Measurements from ENCODE around the gene SARNP. TPM values are rescaled to one million over a fixed set of nuclear protein-coding genes. Genes with fewer than 3 reads are reported as not detected.
A peak's percentile ranks its signal among the peaks of the same experiment; 100 is the strongest.
"Not testable (repeated sequence)": the region's sequence is repeated elsewhere in the genome, so short reads cannot be mapped to it uniquely, and the experiment has no call there.

The SARNP gene, protein sequence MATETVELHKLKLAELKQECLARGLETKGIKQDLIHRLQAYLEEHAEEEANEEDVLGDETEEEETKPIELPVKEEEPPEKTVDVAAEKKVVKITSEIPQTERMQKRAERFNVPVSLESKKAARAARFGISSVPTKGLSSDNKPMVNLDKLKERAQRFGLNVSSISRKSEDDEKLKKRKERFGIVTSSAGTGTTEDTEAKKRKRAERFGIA
- 78.3 and 82.2 TPM in 2 replicates for total RNA-seq

GRCh38 chr12:55817345-55818139, at the start of gene SARNP, which contains the start of gene ORMDL2:
Gene SARNP (minus strand): TSS chr12:55817724. CDS start chr12:55817701, 23 bp downstream.
Gene ORMDL2 (plus strand): TSS chr12:55818041. CDS start chr12:55819000, 959 bp downstream.
- intact Hi-C loops (cut with micrococcal nuclease), result loop anchor here (1.0 to 5.0 kb wide), 6 partner anchors 12 to 835 kb away; partner anchors contain the start of genes CD63, DNAJC14, PYM1 and RAB5B
- peak; percentile 98 for DNase-seq (ENCODE audit: low spot score)
- Mint-ChIP-seq H3K4me3 (ENCODE audit: low read depth) (no peak within 1 kb of the TSS), H3K4me1 (ENCODE audit: low read depth) (peaks cover 29% of the 10 kb centered on the region), H3K27ac (peak within 1 kb of the TSS; percentile 43), H3K36me3 (ENCODE audit: low read depth) (peaks cover 55% of the 10 kb centered on the region), H3K27me3 (ENCODE audit: low read depth) (no peaks in the 10 kb centered on the region), H3K9me3 (no peaks in the 10 kb centered on the region)

DNA sequence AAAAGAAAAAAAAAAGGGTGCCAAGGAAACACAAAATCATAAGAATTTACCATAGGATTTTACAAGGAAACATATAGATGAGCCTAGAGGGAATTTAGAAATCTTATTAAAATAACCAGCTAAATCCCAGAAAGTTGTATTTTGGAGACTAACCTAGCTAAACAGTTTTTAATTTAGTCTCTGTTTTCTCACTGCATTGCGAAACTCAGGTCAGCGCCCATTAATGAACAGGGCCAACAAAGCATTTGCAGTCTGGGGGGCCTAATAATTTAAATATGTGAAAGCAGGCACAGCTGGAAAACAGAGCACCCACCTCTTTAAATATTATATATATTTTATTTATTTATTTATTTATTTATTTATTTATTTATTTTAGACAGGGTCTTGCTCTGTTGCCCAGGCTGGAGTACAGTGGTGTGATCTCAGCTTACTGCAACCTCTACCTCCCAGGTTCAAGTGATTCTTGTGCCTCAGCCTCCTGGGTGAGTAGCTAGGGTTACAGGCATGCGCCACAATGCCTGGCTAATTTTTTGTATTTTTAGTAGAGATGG, 49.0 kb upstream of the SARNP start:
- DNase-seq (ENCODE audit: low spot score); H3K36me3 Mint-ChIP-seq (ENCODE audit: low read depth); H3K27me3 Mint-ChIP-seq (ENCODE audit: low read depth); intact Hi-C loops (cut with micrococcal nuclease); H3K4me3 Mint-ChIP-seq (ENCODE audit: low read depth); H3K9me3 Mint-ChIP-seq; H3K4me1 Mint-ChIP-seq (ENCODE audit: low read depth); H3K27ac Mint-ChIP-seq: not testable (repeated sequence)

- no peaks in the 10 kb centered on the region for H3K27me3 Mint-ChIP-seq (ENCODE audit: low read depth)
- no peak for DNase-seq (ENCODE audit: low spot score)
- H3K9me3 Mint-ChIP-seq, result peaks cover 5% of the 10 kb centered on the region
- no peaks in the 10 kb centered on the region for H3K4me1 Mint-ChIP-seq (ENCODE audit: low read depth)
- intact Hi-C loops (cut with micrococcal nuclease), result no loop called here
- H3K36me3 Mint-ChIP-seq (ENCODE audit: low read depth), result no peaks in the 10 kb centered on the region
- no peak overlapping the region for H3K4me3 Mint-ChIP-seq (ENCODE audit: low read depth)
- no peak overlapping the region for H3K27ac Mint-ChIP-seq
These were observed 47.8 kb upstream of the SARNP start for GRCh38 chr12:55865327-55865726.

- intact Hi-C loops (cut with micrococcal nuclease); H3K9me3 Mint-ChIP-seq; H3K27ac Mint-ChIP-seq; DNase-seq (ENCODE audit: low spot score); H3K27me3 Mint-ChIP-seq (ENCODE audit: low read depth); H3K36me3 Mint-ChIP-seq (ENCODE audit: low read depth); H3K4me1 Mint-ChIP-seq (ENCODE audit: low read depth); H3K4me3 Mint-ChIP-seq (ENCODE audit: low read depth): not testable (repeated sequence)
These were observed 45.4 kb upstream of the SARNP start for GRCh38 chr12:55862931-55863330.

GRCh38 chr12:55862286-55862685, 44.8 kb upstream of the SARNP start:
- H3K4me1 Mint-ChIP-seq (ENCODE audit: low read depth), result no peaks in the 10 kb centered on the region
- intact Hi-C loops (cut with micrococcal nuclease), result no loop called here
- H3K9me3 Mint-ChIP-seq, result peaks cover 5% of the 10 kb centered on the region
- no peaks in the 10 kb centered on the region for H3K36me3 Mint-ChIP-seq (ENCODE audit: low read depth)
- no peak overlapping the region for H3K27ac Mint-ChIP-seq
- peaks cover 2% of the 10 kb centered on the region for H3K27me3 Mint-ChIP-seq (ENCODE audit: low read depth)
- no peak for DNase-seq (ENCODE audit: low spot score)
- no peak overlapping the region for H3K4me3 Mint-ChIP-seq (ENCODE audit: low read depth)

- Mint-ChIP-seq H3K27me3 (ENCODE audit: low read depth) (peaks cover 2% of the 10 kb centered on the region), H3K36me3 (ENCODE audit: low read depth) (no peaks in the 10 kb centered on the region), H3K4me3 (ENCODE audit: low read depth) (no peak overlapping the region), H3K4me1 (ENCODE audit: low read depth) (no peaks in the 10 kb centered on the region), H3K9me3 (peaks cover 5% of the 10 kb centered on the region), H3K27ac (no peak overlapping the region)
- no peak for DNase-seq (ENCODE audit: low spot score)
- intact Hi-C loops (cut with micrococcal nuclease), result no loop called here
These were observed 44.3 kb upstream of the SARNP start for GRCh38 chr12:55861871-55862270.

DNA sequence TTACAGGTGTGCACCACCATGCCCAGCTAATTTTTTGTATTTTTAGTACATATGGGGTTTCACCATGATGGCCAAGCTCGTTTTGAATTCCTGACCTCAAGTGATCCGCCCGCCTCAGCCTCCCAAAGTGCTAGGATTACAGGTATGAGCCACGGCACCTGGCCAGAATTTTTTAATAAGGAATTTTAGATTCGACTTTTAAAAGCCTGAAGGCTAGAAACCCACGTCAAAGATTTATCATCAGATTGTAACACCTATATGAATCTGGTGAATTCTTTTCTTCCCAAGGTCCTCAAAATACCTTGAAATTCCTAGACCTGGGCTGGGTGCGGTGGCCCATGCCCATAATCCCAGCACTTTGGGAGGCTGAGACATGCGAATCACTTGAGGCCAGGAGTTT, 43.9 kb upstream of the SARNP start:
- H3K4me1 Mint-ChIP-seq (ENCODE audit: low read depth), result no peaks in the 10 kb centered on the region
- H3K4me3 Mint-ChIP-seq (ENCODE audit: low read depth), result no peak overlapping the region
- H3K36me3 Mint-ChIP-seq (ENCODE audit: low read depth), result no peaks in the 10 kb centered on the region
- H3K27ac Mint-ChIP-seq, result no peak overlapping the region
- no peak for DNase-seq (ENCODE audit: low spot score)
- peaks cover 2% of the 10 kb centered on the region for H3K27me3 Mint-ChIP-seq (ENCODE audit: low read depth)
- H3K9me3 Mint-ChIP-seq, result peaks cover 5% of the 10 kb centered on the region
- intact Hi-C loops (cut with micrococcal nuclease), result no loop called here

DNA sequence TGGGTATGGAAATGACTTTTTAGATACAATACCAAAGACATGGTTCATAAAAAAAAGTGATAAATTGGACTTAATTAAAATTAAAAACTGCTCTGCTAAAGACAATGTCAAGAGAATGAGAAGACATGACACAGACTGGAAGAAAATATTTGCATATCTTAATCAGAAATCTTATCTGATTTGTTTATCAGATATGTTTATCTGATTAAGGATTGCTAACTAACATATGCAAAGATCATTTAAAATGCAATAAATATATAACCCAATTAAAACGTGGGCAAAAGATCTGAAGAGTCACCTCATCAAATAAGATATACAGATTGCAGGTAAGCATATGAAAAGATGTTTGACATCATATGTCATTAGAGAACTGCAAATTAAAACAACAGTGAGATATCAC, 35.2 kb upstream of the SARNP start:
- no peaks in the 10 kb centered on the region for H3K9me3 Mint-ChIP-seq
- peaks cover 16% of the 10 kb centered on the region for H3K27me3 Mint-ChIP-seq (ENCODE audit: low read depth)
- intact Hi-C loops (cut with micrococcal nuclease), result no loop called here
- H3K4me1 Mint-ChIP-seq (ENCODE audit: low read depth), result peaks cover under 1% of the 10 kb centered on the region
- DNase-seq (ENCODE audit: low spot score), result no peak
- H3K4me3 Mint-ChIP-seq (ENCODE audit: low read depth), result no peak overlapping the region
- no peak overlapping the region for H3K27ac Mint-ChIP-seq
- no peaks in the 10 kb centered on the region for H3K36me3 Mint-ChIP-seq (ENCODE audit: low read depth)

DNA sequence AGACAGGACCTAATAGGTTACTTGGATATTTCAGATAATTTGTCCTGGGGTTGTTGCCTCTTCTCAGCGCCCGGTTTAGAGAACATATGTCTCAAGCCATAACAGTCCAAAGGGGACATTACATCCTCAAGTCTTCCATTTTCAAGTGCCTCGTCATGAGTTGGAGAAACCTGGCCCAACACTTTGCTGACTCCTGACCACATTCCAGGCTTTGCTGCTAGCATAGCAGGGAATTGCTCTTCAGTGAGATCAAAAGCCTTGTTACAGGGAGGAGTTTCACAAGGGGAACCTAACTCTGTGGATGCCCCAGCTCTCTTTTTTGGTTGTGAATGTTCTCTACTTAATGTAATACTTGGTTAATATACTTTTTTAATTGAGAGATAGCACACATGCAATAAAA, 33.4 kb upstream of the SARNP start:
- Mint-ChIP-seq H3K9me3 (no peaks in the 10 kb centered on the region), H3K36me3 (ENCODE audit: low read depth) (no peaks in the 10 kb centered on the region), H3K27me3 (ENCODE audit: low read depth) (peaks cover 15% of the 10 kb centered on the region), H3K4me3 (ENCODE audit: low read depth) (no peak overlapping the region), H3K27ac (no peak overlapping the region), H3K4me1 (ENCODE audit: low read depth) (peaks cover 8% of the 10 kb centered on the region)
- no peak for DNase-seq (ENCODE audit: low spot score)
- intact Hi-C loops (cut with micrococcal nuclease), result no loop called here

- no peaks in the 10 kb centered on the region for H3K36me3 Mint-ChIP-seq (ENCODE audit: low read depth)
- H3K9me3 Mint-ChIP-seq, result no peaks in the 10 kb centered on the region
- peaks cover 8% of the 10 kb centered on the region for H3K4me1 Mint-ChIP-seq (ENCODE audit: low read depth)
- no peak for DNase-seq (ENCODE audit: low spot score)
- peaks cover 15% of the 10 kb centered on the region for H3K27me3 Mint-ChIP-seq (ENCODE audit: low read depth)
- H3K4me3 Mint-ChIP-seq (ENCODE audit: low read depth), result no peak overlapping the region
- H3K27ac Mint-ChIP-seq, result no peak overlapping the region
- intact Hi-C loops (cut with micrococcal nuclease), result no loop called here
These were observed 32.9 kb upstream of the SARNP start for GRCh38 chr12:55850401-55850800.

DNA sequence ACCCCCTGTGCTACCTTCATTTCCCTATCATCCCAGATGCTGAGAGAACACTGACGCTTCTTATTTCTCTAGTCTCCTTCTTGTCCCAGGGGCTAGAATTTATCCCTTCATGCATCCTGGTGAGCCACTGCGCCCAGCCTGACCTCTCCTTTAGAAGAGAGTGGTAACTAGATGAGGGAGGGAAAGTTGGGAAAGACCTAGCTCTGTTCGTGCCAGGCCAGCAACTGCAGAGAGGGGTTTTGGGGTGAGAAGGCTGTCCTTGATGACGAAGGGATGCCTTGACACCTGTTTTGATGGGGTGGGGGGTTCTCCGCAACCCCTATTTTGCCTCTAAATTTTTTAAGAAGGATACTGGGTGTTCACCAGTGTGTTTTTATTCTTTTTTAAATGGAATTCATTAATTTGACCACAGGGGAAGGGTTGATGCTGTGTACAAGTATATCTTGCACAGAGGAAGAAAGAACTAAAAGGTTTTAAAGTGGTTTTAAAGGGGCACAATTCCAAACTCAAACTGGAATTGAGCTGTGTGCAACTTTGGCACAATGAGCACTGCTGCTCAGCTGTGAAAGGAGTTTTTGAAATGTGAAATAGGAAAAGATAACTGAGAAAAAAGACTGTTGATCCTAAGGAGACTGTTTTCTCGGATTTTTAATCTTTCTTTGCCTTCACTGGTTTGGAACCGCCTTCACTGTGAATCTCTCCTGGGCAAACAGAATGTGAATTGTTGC, 32.3 kb upstream of the SARNP start:
- Mint-ChIP-seq H3K4me1 (ENCODE audit: low read depth) (peaks cover 8% of the 10 kb centered on the region), H3K9me3 (no peaks in the 10 kb centered on the region), H3K27ac (no peak overlapping the region), H3K4me3 (ENCODE audit: low read depth) (no peak overlapping the region), H3K36me3 (ENCODE audit: low read depth) (no peaks in the 10 kb centered on the region), H3K27me3 (ENCODE audit: low read depth) (peaks cover 15% of the 10 kb centered on the region)
- intact Hi-C loops (cut with micrococcal nuclease), result no loop called here
- DNase-seq (ENCODE audit: low spot score), result no peak

DNA sequence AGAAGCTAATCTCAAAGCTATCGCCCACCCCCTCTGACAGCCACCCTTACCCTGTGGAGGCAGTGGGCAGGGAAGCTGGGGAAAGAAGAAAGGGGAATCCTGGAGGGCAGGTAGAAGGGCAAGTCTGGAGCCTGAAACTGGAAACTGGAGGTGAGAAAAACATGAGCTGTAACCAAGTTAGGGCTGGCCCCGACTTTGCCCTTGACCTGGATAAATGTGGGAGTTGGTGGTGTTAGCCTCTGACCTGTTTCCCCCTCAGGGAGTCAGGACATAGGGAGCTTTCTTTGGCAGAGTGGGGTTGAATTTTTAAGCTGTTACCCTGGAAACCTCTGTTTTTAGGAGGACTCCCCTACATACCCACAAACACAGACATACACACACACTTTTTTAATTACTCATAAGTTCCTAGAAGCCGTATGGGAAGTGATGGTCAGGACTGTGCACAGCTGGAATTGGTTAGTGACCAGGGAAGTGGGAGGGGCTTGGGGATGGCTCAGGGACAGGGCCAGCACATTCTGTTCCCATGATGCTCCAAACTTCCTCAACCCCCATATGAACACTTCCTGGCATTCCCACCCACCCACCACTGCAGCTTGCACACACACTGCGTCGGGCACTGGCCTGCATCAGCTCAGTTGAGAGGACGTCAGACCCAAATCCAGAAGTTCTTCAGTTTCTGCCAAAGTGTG, 30.2 kb upstream of the SARNP start:
- no peak for DNase-seq (ENCODE audit: low spot score)
- Mint-ChIP-seq H3K4me3 (ENCODE audit: low read depth) (no peak overlapping the region), H3K4me1 (ENCODE audit: low read depth) (peaks cover 8% of the 10 kb centered on the region), H3K9me3 (no peaks in the 10 kb centered on the region), H3K27me3 (ENCODE audit: low read depth) (peaks cover 15% of the 10 kb centered on the region), H3K36me3 (ENCODE audit: low read depth) (no peaks in the 10 kb centered on the region), H3K27ac (peak overlapping the region; percentile 73)
- intact Hi-C loops (cut with micrococcal nuclease), result no loop called here
